Keratinocyte (primary cell): ENCODE measurements around the gene ANKS1B.

Experiments used
- CTCF ChIP-seq, 3 experiments: IDR thresholded peaks in 1 of 3; conservative IDR thresholded peaks in 1 of 3; optimal IDR thresholded peaks in 1 of 3; 2 replicates in 2 of 3; 3 replicates in 1 of 3; pipeline versions ENCODE3 to v1.5.1; 2011; ENCODE audit warnings: low read length in 3 of 3, mild to moderate bottlenecking in 3 of 3, moderate library complexity in 2 of 3, control low read depth in 1 of 3, inconsistent platforms in 1 of 3; ENCODE audit not compliant: insufficient read depth in 2 of 3; ENCODE audit errors: extremely low read depth in 1 of 3
- EZH2 ChIP-seq: IDR thresholded peaks from one replicate; pipeline ENCODE4 v1.6.1; 2012; ENCODE audit warnings: inconsistent platforms, mild to moderate bottlenecking, low read length, moderate library complexity

- TF ChIP-seq CTCF (optimal IDR thresholded peaks at IDR 0.05 in 1 of 3, IDR thresholded peaks at IDR 0.05 in 1 of 3, conservative IDR thresholded peaks at IDR 0.05 in 1 of 3; ENCODE audit: extremely low read depth in 1 of 3, insufficient read depth in 2 of 3, low read length in 3 of 3) (no peak), EZH2 (no peak)
These were observed 959.9 kb downstream of the ANKS1B start for GRCh38 chr12:99024870-99025269.
